HG03060 (cell line): ENCODE data around the gene OR6F1.
A peak's percentile ranks its signal among the peaks of the same experiment; 100 is the strongest.
"Not testable (repeated sequence)": the region's sequence is repeated elsewhere in the genome, so short reads cannot be mapped to it uniquely, and the experiment has no call there.

Source experiments
- ATAC-seq: cut with Tn5 transposase; IDR thresholded peaks from one replicate; pipeline ENCODE4 v1.9.1; 2021; ENCODE audit warnings: low read depth, moderate number of reproducible peaks; ENCODE audit not compliant: unreplicated experiment

Gene OR6F1

GRCh38 chr1:247716546-247716945, at the start of gene OR6F1:
TSS of gene OR6F1 (minus strand) at chr1:247716646. CDS start at chr1:247712755, 3,891 bp downstream.
- no peak for ATAC-seq

DNA sequence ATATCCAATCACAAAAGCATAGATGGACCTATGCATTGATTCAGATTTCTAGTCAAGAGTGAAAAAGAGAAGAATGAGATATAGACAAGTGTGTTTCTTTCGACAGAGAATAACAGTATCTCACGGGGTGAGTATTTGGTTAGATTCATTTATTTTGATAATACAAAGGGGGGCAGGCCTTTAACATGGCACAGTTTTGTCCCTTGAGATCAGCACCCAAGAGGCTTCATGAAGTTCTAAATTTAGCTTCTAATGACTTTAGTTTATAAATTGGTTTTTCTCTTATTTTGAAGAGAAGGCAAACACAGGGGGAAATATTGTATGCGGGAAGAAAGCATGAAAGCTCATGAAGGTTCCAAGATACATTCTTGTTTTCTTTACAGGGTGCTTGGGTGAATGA, 44.0 kb upstream of the OR6F1 start, which contains the start of gene OR1C1:
Gene OR1C1 (minus strand): TSS at position 101 of the 400 bp plus-strand sequence. CDS start 2,150 bp downstream, outside the sequence.
- ATAC-seq = no peak

GRCh38 chr1:247754311-247754710, 37.9 kb upstream of the OR6F1 start:
- not testable (repeated sequence) for ATAC-seq

DNA sequence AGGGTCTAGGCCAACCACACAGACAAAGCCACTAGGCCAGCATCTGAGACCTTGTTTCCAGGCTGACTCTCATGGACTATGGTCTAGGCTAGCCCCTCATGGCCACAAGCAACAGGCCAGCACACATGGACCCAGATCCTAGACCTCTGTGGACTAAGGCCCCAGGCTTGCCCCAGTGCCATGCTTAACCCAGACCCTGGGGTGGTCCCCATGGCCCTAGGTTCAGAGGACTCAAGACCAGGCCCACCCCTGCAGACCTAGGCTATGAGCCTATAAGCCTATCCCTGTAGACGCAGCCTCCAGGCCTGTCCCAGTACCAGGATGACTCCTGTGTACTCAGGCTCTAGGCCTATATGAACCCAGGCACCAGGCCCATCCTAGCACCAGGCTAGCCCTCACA, 33.4 kb upstream of the OR6F1 start:
- no peak for ATAC-seq

- ATAC-seq = no peak
Measured at GRCh38 chr1:247748041-247748440, 31.6 kb upstream of the OR6F1 start, which contains the start of gene OR14A2. TSS of gene OR14A2 (minus strand) at chr1:247748141.

DNA sequence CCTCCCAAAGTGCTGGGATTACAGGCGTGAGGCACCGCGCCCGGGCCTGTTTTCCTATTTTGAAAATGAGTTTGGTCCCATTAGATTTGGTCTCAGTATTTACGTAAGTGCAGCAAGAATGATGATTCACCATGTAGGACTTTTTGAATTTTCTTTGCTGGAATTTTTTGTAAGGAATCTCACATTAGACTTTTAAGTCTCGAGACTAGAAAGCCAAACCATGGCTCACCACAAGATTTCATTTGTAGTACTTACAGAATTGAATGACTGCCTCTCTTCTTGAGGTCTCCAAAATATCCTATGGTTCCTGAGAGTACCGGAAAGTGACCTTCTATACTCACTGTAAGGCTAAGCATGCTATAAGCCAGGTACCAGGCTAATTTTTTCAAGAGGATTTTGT, 31.2 kb upstream of the OR6F1 start:
- ATAC-seq = no peak

GRCh38 chr1:247746391-247746935, 30.0 kb upstream of the OR6F1 start:
- no peak for ATAC-seq

DNA sequence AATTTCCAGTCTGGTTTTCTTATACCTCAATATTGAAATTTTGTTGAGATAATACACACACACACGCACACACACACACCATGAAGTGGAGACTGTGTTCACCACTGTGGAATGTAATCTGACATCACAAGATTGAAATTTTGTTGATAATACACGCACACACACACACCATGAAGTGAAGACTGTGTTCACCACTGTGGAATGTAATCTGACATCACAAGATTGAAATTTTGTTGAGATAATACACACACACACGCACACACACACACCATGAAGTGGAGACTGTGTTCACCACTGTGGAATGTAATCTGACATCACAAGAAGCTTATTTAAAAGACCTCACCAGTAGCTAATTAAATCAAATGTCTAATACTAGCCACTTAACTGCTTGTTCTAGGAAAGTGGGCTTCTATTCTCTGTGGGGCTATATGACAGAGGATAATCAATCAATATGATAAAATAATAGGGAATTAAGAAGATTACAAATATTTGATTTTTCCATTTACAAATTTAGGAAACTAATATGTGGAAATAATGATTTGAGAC, 25.8 kb upstream of the OR6F1 start:
- not testable (repeated sequence) for ATAC-seq

- no peak for ATAC-seq
Measured at GRCh38 chr1:247741756-247742155, 25.3 kb upstream of the OR6F1 start.

- no peak for ATAC-seq
Measured at GRCh38 chr1:247740721-247741120, 24.3 kb upstream of the OR6F1 start.

GRCh38 chr1:247738315-247738714, 21.9 kb upstream of the OR6F1 start, which contains the start of gene OR14K1:
TSS of gene OR14K1 (plus strand) at chr1:247738615. CDS start at chr1:247738615, 0 bp downstream.
- ATAC-seq = no peak

DNA sequence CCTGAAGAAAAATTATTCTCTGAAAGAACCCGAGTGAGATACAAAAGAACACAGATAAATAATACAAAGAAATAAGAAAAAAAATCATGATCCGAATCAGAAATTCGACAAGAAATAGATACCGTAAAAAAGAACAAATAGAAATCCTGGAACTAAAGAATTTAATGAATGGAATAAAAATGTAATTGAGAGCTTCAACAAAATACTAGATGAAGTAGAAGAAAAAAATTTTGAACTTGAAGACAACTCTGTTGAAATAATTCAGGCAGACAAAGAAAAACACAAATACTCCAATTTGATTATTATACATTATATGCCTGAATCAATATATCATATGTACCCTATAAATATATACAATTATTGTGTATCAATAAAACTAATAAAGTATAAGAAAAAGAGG, 4.8 kb upstream of the OR6F1 start:
- no peak for ATAC-seq

- ATAC-seq = no peak
Measured at GRCh38 chr1:247713753-247714152, 2.7 kb downstream of the OR6F1 start.

DNA sequence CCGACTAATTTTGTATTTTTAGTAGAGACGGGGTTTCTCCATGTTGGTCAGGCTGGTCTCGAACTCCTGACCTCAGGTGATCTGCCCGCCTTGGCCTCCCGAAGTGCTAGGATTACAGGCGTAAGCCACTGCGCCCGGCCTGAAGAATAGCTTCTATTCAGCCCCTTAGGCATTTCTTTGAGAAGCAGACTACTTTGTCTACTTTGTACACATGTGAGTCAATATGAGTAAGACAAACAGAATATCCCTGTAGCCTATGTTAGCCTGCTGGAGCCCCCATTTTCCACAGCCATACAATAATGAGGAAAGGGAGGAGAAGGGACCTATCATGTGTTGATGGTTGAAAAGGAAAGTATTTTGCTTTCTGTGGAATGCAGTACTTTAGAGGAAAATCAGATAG, 5.8 kb downstream of the OR6F1 start:
- not testable (repeated sequence) for ATAC-seq

DNA sequence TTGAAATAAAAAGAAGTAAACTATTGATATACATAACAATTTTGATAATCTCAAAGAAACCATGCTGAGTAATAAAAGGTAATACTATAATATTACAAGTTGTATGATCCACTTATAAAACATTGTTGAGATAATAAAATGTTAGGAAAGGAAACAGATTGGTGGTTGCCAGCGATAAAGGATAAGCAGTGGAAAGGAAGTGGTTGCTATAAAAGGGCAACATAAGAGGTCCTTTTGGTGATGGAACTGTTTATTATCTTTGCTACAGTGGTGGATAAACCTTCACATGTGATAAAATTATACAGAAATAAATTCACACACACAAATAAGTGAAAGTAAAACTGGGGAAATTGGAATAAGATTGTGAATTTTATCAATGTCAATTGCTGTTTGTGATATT, 15.1 kb downstream of the OR6F1 start:
- no peak for ATAC-seq

- peak; percentile 76 for ATAC-seq
Measured at GRCh38 chr1:247681288-247681897, 35.1 kb downstream of the OR6F1 start.

DNA sequence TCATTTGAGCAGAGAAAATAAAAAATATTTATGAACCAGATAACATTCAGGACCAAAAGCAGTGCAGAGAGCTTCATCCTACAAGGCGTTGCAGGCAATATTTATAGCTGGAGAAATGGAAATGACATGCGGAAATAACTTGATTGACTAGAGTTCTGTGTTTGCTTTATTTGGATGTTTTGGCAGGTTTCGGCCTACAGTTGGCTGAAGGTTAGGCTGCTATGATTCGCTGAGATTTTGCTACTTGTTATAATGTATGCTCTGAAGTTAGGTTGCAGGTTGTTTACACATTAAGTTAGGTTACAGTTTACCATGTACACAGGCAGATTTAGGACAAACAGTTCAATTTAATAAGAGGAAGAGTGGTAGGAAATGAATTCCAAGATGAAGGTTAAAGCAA, 36.3 kb downstream of the OR6F1 start:
- no peak for ATAC-seq

DNA sequence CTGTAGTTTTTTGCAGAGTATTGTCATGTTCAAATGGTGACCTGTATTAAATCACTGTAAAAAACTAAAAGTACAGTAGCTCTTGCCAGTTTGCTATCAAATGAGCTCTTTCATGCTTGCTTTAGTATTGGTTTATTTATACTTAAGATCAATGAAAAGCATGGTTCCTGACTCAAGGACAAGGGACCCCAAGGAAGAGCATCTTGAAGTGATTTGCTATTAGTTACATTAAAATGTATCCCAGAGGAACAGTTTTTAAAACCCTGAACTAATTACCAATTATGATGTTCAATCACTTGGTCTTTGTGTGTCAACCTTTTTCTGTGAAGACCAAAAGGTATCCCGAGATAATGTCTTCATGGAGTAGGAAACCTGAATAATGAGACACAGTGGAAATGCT, 36.8 kb downstream of the OR6F1 start, which contains the start of gene OR13G1:
Gene OR13G1 (minus strand): TSS at position 101 of the 400 bp plus-strand sequence. CDS start 6,698 bp downstream, outside the sequence.
- no peak for ATAC-seq

DNA sequence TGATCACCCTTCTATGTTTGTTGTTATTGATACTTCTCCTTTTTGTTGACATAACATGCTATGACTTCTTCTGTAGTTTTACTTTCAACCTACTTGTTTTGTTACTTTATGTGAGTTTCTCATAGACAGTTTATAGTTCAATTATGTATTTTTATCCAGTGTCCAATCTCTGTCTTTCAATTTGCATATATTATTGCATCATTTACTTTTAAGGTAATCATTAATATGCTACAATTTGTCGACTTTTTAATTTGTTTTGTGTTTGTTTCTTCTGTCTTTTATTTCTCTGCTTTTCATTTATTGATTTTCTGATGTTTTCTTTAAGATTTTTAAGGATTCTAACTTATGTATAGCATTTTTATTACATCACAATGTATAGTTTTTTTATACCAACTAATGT, 47.2 kb downstream of the OR6F1 start:
- no peak for ATAC-seq
